NT2/D1 (cell line): ENCODE data around the gene PKDCC.

Experiments used
- DNase-seq: peaks from one replicate; pipeline ENCODE4 v3.0.0-alpha.2; 2011; ENCODE audit warnings: low read depth, low spot score
- H3K27me3 ChIP-seq: 2 replicates; pipeline ENCODE4 v1.6.0; 2011; ENCODE audit warnings: mild to moderate bottlenecking; ENCODE audit not compliant: insufficient read length, insufficient read depth
- H3K36me3 ChIP-seq: 2 replicates; pipeline ENCODE4 v1.6.1; 2011; ENCODE audit warnings: mild to moderate bottlenecking, low read length, mixed read lengths; ENCODE audit not compliant: insufficient read depth, insufficient read length
- H3K4me1 ChIP-seq: 2 replicates; pipeline ENCODE4 v1.5.1; 2011; ENCODE audit not compliant: insufficient read depth, insufficient read length
- H3K4me3 ChIP-seq: 2 replicates; pipeline ENCODE4 v1.5.1; 2011; ENCODE audit warnings: low read depth; ENCODE audit not compliant: insufficient read length
- H3K9ac ChIP-seq: 2 replicates; pipeline ENCODE4 v1.6.0; 2011; ENCODE audit warnings: low read depth; ENCODE audit not compliant: insufficient read length
- H3K9me3 ChIP-seq: 2 replicates; pipeline ENCODE4 v1.5.1; 2011; ENCODE audit warnings: mild to moderate bottlenecking, low read length; ENCODE audit not compliant: insufficient read depth
- SUZ12 ChIP-seq: IDR thresholded peaks from 2 replicates; pipeline ENCODE4 v1.6.1; 2011; ENCODE audit not compliant: insufficient read length, insufficient read depth; ENCODE audit errors: extremely low read depth
- YY1 ChIP-seq: IDR thresholded peaks from 2 replicates; pipeline ENCODE4 v1.6.1; 2011; ENCODE audit not compliant: insufficient read length, insufficient read depth
- ZNF274 ChIP-seq: IDR thresholded peaks from 2 replicates; pipeline ENCODE4 v1.6.1; 2011; ENCODE audit warnings: mild to moderate bottlenecking, low read depth, low read length

PKDCC gene

GRCh38 chr2:42047488-42048298 is at the start of gene PKDCC:
PKDCC (plus strand) TSS chr2:42048021; CDS start chr2:42048200, 179 bp downstream.
- no peaks in the 10 kb centered on the region for H3K9me3 ChIP-seq
- peak; percentile 77 for DNase-seq
- no peaks in the 10 kb centered on the region for H3K27me3 ChIP-seq
- H3K9ac ChIP-seq, result peak within 1 kb of the TSS; percentile 95
- peak within 1 kb of the TSS; percentile 91 for H3K4me3 ChIP-seq
- H3K4me1 ChIP-seq, result peaks cover 17% of the 10 kb centered on the region
- H3K36me3 ChIP-seq, result peaks cover 13% of the 10 kb centered on the region
- TF ChIP-seq SUZ12, result no peak
- no peak for TF ChIP-seq YY1
- TF ChIP-seq ZNF274, result no peak

GRCh38 chr2:41998186-41999127 is 49.4 kb upstream of the PKDCC start:
- TF ChIP-seq YY1 (no peak), SUZ12 (no peak), ZNF274 (no peak)
- DNase-seq, result no peak
- Histone ChIP-seq H3K9me3 (peaks cover 10% of the 10 kb centered on the region; the same call in 1 of the 2 replicates), H3K4me3 (no peak overlapping the region), H3K36me3 (no peaks in the 10 kb centered on the region), H3K27me3 (no peaks in the 10 kb centered on the region), H3K4me1 (no peaks in the 10 kb centered on the region), H3K9ac (no peak overlapping the region)

GRCh38 chr2:41999128-41999480 is 48.7 kb upstream of the PKDCC start:
- Histone ChIP-seq H3K4me3 (no peak overlapping the region), H3K9ac (no peak overlapping the region), H3K9me3 (peaks cover 8% of the 10 kb centered on the region; the same call in 1 of the 2 replicates), H3K4me1 (no peaks in the 10 kb centered on the region), H3K36me3 (no peaks in the 10 kb centered on the region), H3K27me3 (no peaks in the 10 kb centered on the region)
- no peak for DNase-seq
- TF ChIP-seq ZNF274, result no peak
- TF ChIP-seq YY1, result no peak
- no peak for TF ChIP-seq SUZ12

GRCh38 chr2:41999592-42000281 is 48.1 kb upstream of the PKDCC start:
- H3K9me3 ChIP-seq, result peaks cover 2% of the 10 kb centered on the region; the same call in 1 of the 2 replicates
- no peak for DNase-seq
- H3K36me3 ChIP-seq, result no peaks in the 10 kb centered on the region
- no peaks in the 10 kb centered on the region for H3K4me1 ChIP-seq
- H3K9ac ChIP-seq, result no peak overlapping the region
- TF ChIP-seq ZNF274 (no peak), YY1 (no peak), SUZ12 (no peak)
- H3K27me3 ChIP-seq, result no peaks in the 10 kb centered on the region
- no peak overlapping the region for H3K4me3 ChIP-seq

- TF ChIP-seq YY1, result no peak
- no peak for TF ChIP-seq SUZ12
- no peak for TF ChIP-seq ZNF274
- Histone ChIP-seq H3K4me1 (no peaks in the 10 kb centered on the region), H3K27me3 (no peaks in the 10 kb centered on the region), H3K9me3 (no peaks in the 10 kb centered on the region), H3K9ac (no peak overlapping the region), H3K36me3 (no peaks in the 10 kb centered on the region), H3K4me3 (no peak overlapping the region)
- DNase-seq, result no peak
These were observed 46.1 kb upstream of the PKDCC start for GRCh38 chr2:42001711-42002201.

GRCh38 chr2:42007551-42007950 is 40.3 kb upstream of the PKDCC start:
- H3K4me1 ChIP-seq, result peaks cover 1% of the 10 kb centered on the region
- H3K27me3 ChIP-seq, result no peaks in the 10 kb centered on the region
- no peaks in the 10 kb centered on the region for H3K9me3 ChIP-seq
- H3K36me3 ChIP-seq, result no peaks in the 10 kb centered on the region
- H3K9ac ChIP-seq, result no peak overlapping the region
- no peak for TF ChIP-seq ZNF274
- no peak for TF ChIP-seq SUZ12
- no peak for TF ChIP-seq YY1
- H3K4me3 ChIP-seq, result no peak overlapping the region
- DNase-seq, result no peak
